Measurements from ENCODE around the gene AKNA. TPM values are rescaled to one million over a fixed set of nuclear protein-coding genes. Genes with fewer than 3 reads are reported as not detected.
A peak's percentile ranks its signal among the peaks of the same experiment; 100 is the strongest.

The AKNA gene
- total and polyA plus RNA-seq, 2 of the 8 experiments (the other 6 are each of a cell fraction or from before 2014, with no cell fraction given), result 21.0 to 27.4 TPM

DNA sequence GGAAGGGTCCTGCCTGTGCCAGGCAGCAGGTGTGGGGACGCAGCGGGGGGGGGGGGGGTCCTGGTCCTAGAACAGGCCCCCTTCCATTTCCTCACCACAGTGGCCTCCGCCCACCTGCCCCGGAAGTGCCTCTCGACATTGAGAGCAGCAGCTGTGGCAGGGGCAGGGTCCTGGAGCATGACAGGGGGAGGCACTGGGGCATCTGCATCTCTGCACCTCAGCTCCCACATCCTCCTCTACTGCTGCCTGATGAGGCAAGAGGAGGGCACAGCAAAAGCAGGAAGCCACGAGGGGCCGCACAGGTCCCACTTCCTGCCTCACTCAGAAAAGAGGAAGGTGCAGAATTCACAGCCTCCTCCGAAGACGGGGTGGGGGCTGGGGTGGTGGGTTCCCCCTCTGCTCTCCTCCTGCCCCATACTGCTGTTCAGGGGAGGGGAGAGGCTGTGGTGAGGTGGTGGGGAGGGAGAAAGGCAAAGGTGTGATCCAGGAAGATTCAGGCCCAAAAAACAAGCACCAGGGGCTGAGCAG lies 14.8 kb downstream of the AKNA start:
- H3K56ac ChIP-seq (replicated peaks; ENCODE audit: insufficient read length, low read depth, low read length), result no peak overlapping the region
- ChIA-PET CTCF (ENCODE audit: partially characterized antibody) (interaction anchor here (1.0 to 1.4 kb wide), 2 partner anchors 10 to 12 kb away, joined by 5 read pairs; no protein-coding TSS in a partner anchor), POLR2A (ENCODE audit: partially characterized antibody) (interaction anchor here (0.6 to 5.9 kb wide), 3 partner anchors 13 to 26 kb away, joined by 3 to 67 read pairs (median 4); partner anchors contain the start of gene AKNA)
- peaks cover 7 to 30% (median 22%) of the 10 kb centered on the region in 4 experiments for H3K4me1 ChIP-seq (replicated peaks in 1 of 4; ENCODE audit: control insufficient read depth in 3 of 4, insufficient read depth in 4 of 4, low read length in 3 of 4)
- H2BK5ac ChIP-seq (ENCODE audit: low read depth, low read length), result peak overlapping the region; percentile 99; the same call in 1 of the 2 replicates
- FAIRE-seq (no peak), DNase-seq (ENCODE audit: low read depth in 1 of 2, low spot score in 2 of 2) (no peak)
- peaks cover 2% of the 10 kb centered on the region in 2 experiments for H4K20me1 ChIP-seq (replicated peaks in 1 of 2; ENCODE audit: control insufficient read depth in 1 of 2, insufficient read depth in 2 of 2, low read length in 2 of 2)
- H3K23me2 ChIP-seq (ENCODE audit: low read depth, low read length), result peaks cover 11% of the 10 kb centered on the region; the same call in 1 of the 2 replicates
- H3K23ac ChIP-seq (ENCODE audit: insufficient read length), result no peak overlapping the region
- peak overlapping the region; percentile 86; the same call in 1 of the 2 replicates for H2BK20ac ChIP-seq (ENCODE audit: low read length)
- H4K8ac ChIP-seq (ENCODE audit: extremely low read depth, insufficient read depth, low read length), result peak overlapping the region; percentile 39; the same call in 1 of the 2 replicates
- no peak overlapping the region for H3K18ac ChIP-seq (ENCODE audit: extremely low read depth, low read length)
- no peak overlapping the region for H3K9ac ChIP-seq (replicated peaks in 1 of 4; ENCODE audit: extremely low read depth in 1 of 4, low read depth in 3 of 4, low read length in 3 of 4)
- H3K27ac ChIP-seq (ENCODE audit: low read depth, low read length), result no peak overlapping the region
- H2AK5ac ChIP-seq (ENCODE audit: low read depth, low read length), result no peak overlapping the region
- whole genome bisulfite sequencing, 2 experiments (ENCODE audit: extremely low coverage in 1 of 2, insufficient coverage in 1 of 2, insufficient read length in 1 of 2, insufficient replicate concordance in 2 of 2, low coverage in 1 of 2, low lambda C conversion rate in 2 of 2, missing lambda C conversion rate in 1 of 2), result 86% methylated on average over 4 of the region's 9 CpGs; no CpG with 5 or more reads in 1 of the 2 experiments
- H3K79me2 ChIP-seq (ENCODE audit: control insufficient read depth in 1 of 2, insufficient read depth in 2 of 2, low read length in 2 of 2), result no peaks in the 10 kb centered on the region
- H3K27me3 ChIP-seq (replicated peaks in 1 of 4; ENCODE audit: control insufficient read depth in 3 of 4, extremely low read depth in 1 of 4, insufficient read depth in 3 of 4, low read length in 3 of 4), result no peaks in the 10 kb centered on the region
- H4K91ac ChIP-seq (replicated peaks; ENCODE audit: insufficient read length, low read length), result peak overlapping the region; percentile 77
- no peak overlapping the region for H4K5ac ChIP-seq (ENCODE audit: insufficient read length, low read depth, low read length)
- TF ChIP-seq RXRA (IDR thresholded peaks at IDR 0.05; ENCODE audit: insufficient read depth, low read depth, low read length), result no peak
- H3K79me1 ChIP-seq (ENCODE audit: low read depth, low read length), result no peaks in the 10 kb centered on the region
- no peaks in the 10 kb centered on the region for H3K9me3 ChIP-seq (ENCODE audit: insufficient read depth in 2 of 2, low read depth in 1 of 2, low read length in 1 of 2)
- H3K4me2 ChIP-seq (ENCODE audit: insufficient read depth in 1 of 2, low read depth in 2 of 2, low read length in 2 of 2), result no peak overlapping the region
- H2BK120ac ChIP-seq (replicated peaks; ENCODE audit: low read depth, low read length), result no peak overlapping the region
- H2AFZ ChIP-seq (ENCODE audit: low read length), result no peak overlapping the region
- peak overlapping the region; percentile 81; the same call in 1 of the 2 replicates for H2BK15ac ChIP-seq (ENCODE audit: low read length)
- H3K4ac ChIP-seq (replicated peaks; ENCODE audit: insufficient read length, low read depth, low read length), result peak overlapping the region; percentile 53
- peaks cover 2 to 23% (median 6%) of the 10 kb centered on the region in 4 experiments; a peak in 3 of 8 replicates for H3K36me3 ChIP-seq (ENCODE audit: control insufficient read depth in 2 of 4, insufficient read depth in 4 of 4, low read length in 3 of 4)
- peak overlapping the region; percentile 84; the same call in 1 of the 2 replicates for H2BK12ac ChIP-seq (ENCODE audit: low read depth, low read length)
- no peak overlapping the region for H3K14ac ChIP-seq (ENCODE audit: insufficient read length)
- no peak overlapping the region for H3K4me3 ChIP-seq (ENCODE audit: extremely low read depth in 1 of 4, insufficient read depth in 2 of 4, low read depth in 3 of 4, low read length in 4 of 4)
